Adrenal gland (tissue), 12 donors: ENCODE measurements around the gene STARD7. TPM values are rescaled to one million over a fixed set of nuclear protein-coding genes. Genes with fewer than 3 reads are reported as not detected.

Experiments used
- DNase-seq, 7 donors: peaks; one replicate each; pipeline ENCODE4 v3.0.0-alpha.2; 2019 to 2020
- H3K27ac ChIP-seq, 5 donors: fragments of 200-600 bp; sonication (generic) in 4 of 5; 1 replicate in 3 of 5; 2 replicates in 2 of 5; pipeline versions ENCODE4 v1.5.1 to v1.8.0; 2016 to 2020; ENCODE audit warnings: mild to moderate bottlenecking in 1 of 5
- H3K27me3 ChIP-seq: fragments of 200-600 bp; 2 replicates; pipeline ENCODE4 v1.8.0; 2021
- H3K36me3 ChIP-seq, 2 donors: fragments of 200-600 bp; replicated peaks in 1 of 2; 1 replicate in 1 of 2; 2 replicates in 1 of 2; pipeline versions ENCODE4 v1.5.1 to v1.8.0; 2018 to 2022
- H3K4me1 ChIP-seq, 2 donors: fragments of 200-600 bp; replicated peaks in 1 of 2; 1 replicate in 1 of 2; 2 replicates in 1 of 2; pipeline versions ENCODE4 v1.5.1 to v1.8.0; 2018 to 2021
- H3K4me3 ChIP-seq, 4 donors: fragments of 200-600 bp; sonication (generic) in 3 of 4; one replicate each; pipeline ENCODE4 v1.5.1; 2016 to 2018
- H3K9me3 ChIP-seq, 3 donors: fragments of 200-600 bp; sonication (generic) in 1 of 3; replicated peaks in 1 of 3; 1 replicate in 2 of 3; 2 replicates in 1 of 3; pipeline versions ENCODE4 v1.5.1 to v1.8.0; 2016 to 2021
- POLR2A ChIP-seq, 2 donors: fragments of 450-650 bp; IDR thresholded peaks; one replicate each; pipeline ENCODE4 v1.6.1; 2017; ENCODE audit warnings: antibody characterized with exemption in 2 of 2, mild to moderate bottlenecking in 2 of 2, moderate library complexity in 1 of 2
- WGBS, 4 donors: extraction: QIAGEN DNeasy Blood & Tissue Kit in 2 of 4; methylation state at CpG; one replicate each; pipeline versions ENCODE4 v1.1.5 to v1.1.7; 2013 to 2017; 5-methylcytosine and 5-hydroxymethylcytosine counted together
- intact Hi-C, 2 donors: fragments of 100-400 bp; cut with DNase I; formaldehyde crosslinking; loops; one replicate each; pipeline versions ENCODE4 v1.14.1 to v1.15.0; 2022 to 2023
- polyA plus RNA-seq, 3 donors: library from polyadenylated mRNA; stranded (reverse); fragments of 200-250 nt in 2 of 3; fragments of 350-450 nt in 1 of 3; fragmentation: Illumina TruSeq in 1 of 3; extraction: RNeasy Lipid Tissue Mini Kit (QIAGEN cat#74804) in 1 of 3; gene quantifications; one replicate each; pipeline ENCODE4 v1.2.3, GENCODE V29; 2013 to 2014
- total RNA-seq, 9 donors: library from RNA; depleted of rRNA in 4 of 9; stranded (reverse); fragments of >200 nt in 4 of 9; fragments of 120-200 nt in 1 of 9; fragmentation: NEBNext Ultra II Directional in 1 of 9; extraction: Animal tissue kit (Norgen Biotek cat#: 25700) in 1 of 9; gene quantifications; one replicate each; pipeline versions ENCODE4 v1.1.0 to v1.2.4, GENCODE V29; 2013 to 2023
- TF ChIP-seq, protein P1 (sequence below), 6 experiments: fragments of 450-650 bp in 4 of 6; fragments of 200-600 bp in 2 of 6; sonication (generic) in 1 of 6; IDR thresholded peaks; 1 replicate in 5 of 6; 2 replicates in 1 of 6; pipeline versions ENCODE4 v1.5.1 to v1.8.0; 2016 to 2021; ENCODE audit warnings: antibody characterized with exemption in 6 of 6, mild to moderate bottlenecking in 2 of 6, moderate library complexity in 1 of 6
- donor health status: healthy with polysubstance abuse.
- donor health status: Bipolar disorder and iron deficiency.
- donor health status: DM: yes; HTN: yes; CAD: no.
- donor health status: DM: no; HTN: no; CAD: no.
- donor health status: DM: no; HTN: no; CAD: no.
- donor health status: DM: yes; HTN: yes; CAD: no.

Gene STARD7
- total and polyA plus RNA-seq, 12 donors: 37.8 to 209 (median 160) TPM

DNA sequence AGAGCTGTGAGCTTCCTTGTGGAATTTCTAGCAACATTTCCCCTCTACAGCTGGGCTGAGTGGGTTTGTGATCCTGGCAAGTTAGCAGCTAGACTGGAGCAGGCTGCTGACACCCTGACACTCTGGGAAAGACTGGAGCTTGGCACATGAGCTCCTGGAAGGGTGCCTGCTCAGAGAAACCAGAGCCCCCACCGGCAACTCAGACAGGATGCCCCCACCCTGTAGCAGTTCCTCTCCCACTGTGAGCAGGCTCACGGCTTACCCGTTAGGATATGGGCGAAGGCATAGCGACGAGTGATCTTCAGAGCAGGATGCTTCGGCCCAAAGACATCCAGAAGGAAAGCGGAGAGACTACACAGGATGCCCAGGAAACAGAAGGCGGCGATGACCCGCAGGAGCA lies 45.9 kb upstream of the STARD7 start:
- no peaks in the 10 kb centered on the region for H3K9me3 ChIP-seq
- peaks cover 48 to 87% of the 10 kb centered on the region in 2 donors for H3K4me1 ChIP-seq
- TF ChIP-seq, protein P1, sequence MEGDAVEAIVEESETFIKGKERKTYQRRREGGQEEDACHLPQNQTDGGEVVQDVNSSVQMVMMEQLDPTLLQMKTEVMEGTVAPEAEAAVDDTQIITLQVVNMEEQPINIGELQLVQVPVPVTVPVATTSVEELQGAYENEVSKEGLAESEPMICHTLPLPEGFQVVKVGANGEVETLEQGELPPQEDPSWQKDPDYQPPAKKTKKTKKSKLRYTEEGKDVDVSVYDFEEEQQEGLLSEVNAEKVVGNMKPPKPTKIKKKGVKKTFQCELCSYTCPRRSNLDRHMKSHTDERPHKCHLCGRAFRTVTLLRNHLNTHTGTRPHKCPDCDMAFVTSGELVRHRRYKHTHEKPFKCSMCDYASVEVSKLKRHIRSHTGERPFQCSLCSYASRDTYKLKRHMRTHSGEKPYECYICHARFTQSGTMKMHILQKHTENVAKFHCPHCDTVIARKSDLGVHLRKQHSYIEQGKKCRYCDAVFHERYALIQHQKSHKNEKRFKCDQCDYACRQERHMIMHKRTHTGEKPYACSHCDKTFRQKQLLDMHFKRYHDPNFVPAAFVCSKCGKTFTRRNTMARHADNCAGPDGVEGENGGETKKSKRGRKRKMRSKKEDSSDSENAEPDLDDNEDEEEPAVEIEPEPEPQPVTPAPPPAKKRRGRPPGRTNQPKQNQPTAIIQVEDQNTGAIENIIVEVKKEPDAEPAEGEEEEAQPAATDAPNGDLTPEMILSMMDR (IDR thresholded peaks at IDR 0.05): no peak
- peak in 1 of 2 donors; percentile 23 for TF ChIP-seq POLR2A (IDR thresholded peaks at IDR 0.05)
- H3K36me3 ChIP-seq: peaks cover 0 to 38% of the 10 kb centered on the region in 2 donors
- no peaks in the 10 kb centered on the region for H3K27me3 ChIP-seq
- peak overlapping the region in 2 of 5 donors; percentile 92 to 95 for H3K27ac ChIP-seq
- H3K4me3 ChIP-seq: no peak overlapping the region
- DNase-seq: peak in 4 of 7 donors; percentile 45 to 69 (median 60)
- intact Hi-C loops: loop anchor here (5.0 to 10.0 kb wide), 2 partner anchors 50 to 52 kb away; partner anchors contain the start of gene STARD7 (in 1 of the 2)
- 72 to 91% (median 79%) methylated on average over 11 of the region's 11 CpGs for WGBS, 4 donors

- no peak for DNase-seq
- H3K27me3 ChIP-seq: no peaks in the 10 kb centered on the region
- H3K9me3 ChIP-seq: no peaks in the 10 kb centered on the region
- intact Hi-C loops: loop anchor here (5.0 to 10.0 kb wide), 2 partner anchors 48 to 51 kb away; partner anchors contain the start of gene STARD7 (in 1 of the 2)
- TF ChIP-seq, protein P1 (IDR thresholded peaks at IDR 0.05): no peak
- TF ChIP-seq POLR2A (IDR thresholded peaks at IDR 0.05): no peak
- peak overlapping the region in 4 of 5 donors; percentile 76 to 95 (median 84) for H3K27ac ChIP-seq
- 60 to 81% (median 69%) methylated on average over 7 of the region's 7 CpGs for WGBS, 4 donors
- no peak overlapping the region for H3K4me3 ChIP-seq
- H3K4me1 ChIP-seq: peaks cover 33 to 73% of the 10 kb centered on the region in 2 donors
- peaks cover 0 to 38% of the 10 kb centered on the region in 2 donors for H3K36me3 ChIP-seq
Measured at GRCh38 chr2:96253006-96253405, 44.4 kb upstream of the STARD7 start.

GRCh38 chr2:96252526-96252925 lies 43.9 kb upstream of the STARD7 start:
- H3K9me3 ChIP-seq: no peaks in the 10 kb centered on the region
- WGBS, 4 donors: 71 to 79% (median 76%) methylated on average over 6 to 8 of the region's 8 CpGs
- peaks cover 0 to 38% of the 10 kb centered on the region in 2 donors for H3K36me3 ChIP-seq
- H3K4me3 ChIP-seq: no peak overlapping the region
- no peak for DNase-seq
- peaks cover 28 to 72% of the 10 kb centered on the region in 2 donors for H3K4me1 ChIP-seq
- no peak for TF ChIP-seq POLR2A (IDR thresholded peaks at IDR 0.05)
- TF ChIP-seq, protein P1 (IDR thresholded peaks at IDR 0.05): no peak
- intact Hi-C loops: loop anchor here (5.0 to 10.0 kb wide), 2 partner anchors 48 to 50 kb away; partner anchors contain the start of gene STARD7 (in 1 of the 2)
- peak overlapping the region; percentile 55 to 95 (median 76) for H3K27ac ChIP-seq
- H3K27me3 ChIP-seq: no peaks in the 10 kb centered on the region

GRCh38 chr2:96251721-96252292 lies 43.2 kb upstream of the STARD7 start:
- TF ChIP-seq POLR2A (IDR thresholded peaks at IDR 0.05): peak; percentile 73 to 87
- TF ChIP-seq, protein P1 (IDR thresholded peaks at IDR 0.05): peak in 1 of 6 experiments; percentile 37
- intact Hi-C loops: loop anchor here (5.0 to 10.0 kb wide), 2 partner anchors 47 to 50 kb away; partner anchors contain the start of gene STARD7 (in 1 of the 2)
- H3K9me3 ChIP-seq: no peaks in the 10 kb centered on the region
- WGBS, 4 donors: 25 to 34% (median 31%) methylated on average over 5 to 6 of the region's 6 CpGs
- H3K27ac ChIP-seq: peak overlapping the region; percentile 55 to 95 (median 76)
- no peaks in the 10 kb centered on the region for H3K27me3 ChIP-seq
- peaks cover 27 to 65% of the 10 kb centered on the region in 2 donors for H3K4me1 ChIP-seq
- peaks cover 0 to 38% of the 10 kb centered on the region in 2 donors for H3K36me3 ChIP-seq
- peak overlapping the region in 1 of 4 donors; percentile 35 for H3K4me3 ChIP-seq
- peak; percentile 95 to 99 (median 98) for DNase-seq
